ENCODE data around the gene ADAMTSL4. TPM values are rescaled to one million over a fixed set of nuclear protein-coding genes. Genes with fewer than 3 reads are reported as not detected.

Gene ADAMTSL4
- total RNA-seq, 4 donors from 2014 or later = 30.6 to 76.8 (median 43.3) TPM

DNA sequence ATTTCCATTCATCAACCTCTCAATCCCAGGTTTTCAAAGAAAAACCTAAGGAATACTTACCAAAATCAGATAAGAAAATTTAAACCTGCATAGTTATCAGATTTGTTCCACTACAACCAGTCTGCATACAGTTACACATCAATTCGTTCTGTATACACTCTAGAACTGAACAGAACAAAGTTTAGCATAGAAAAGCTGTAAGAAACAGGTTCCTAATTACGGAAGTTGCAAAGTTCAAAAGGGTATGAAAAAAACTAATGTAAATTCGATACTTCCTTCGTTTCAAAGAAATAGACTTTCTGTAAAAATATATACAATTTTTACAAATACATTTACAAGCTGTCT lies 27.1 kb downstream of the ADAMTSL4 start:
- intact Hi-C loops (cut with DNase I) = no loop called here
- Histone ChIP-seq H3K4me1 (peaks cover 32 to 70% (median 45%) of the 10 kb centered on the region in 3 donors), H3K9me3 (no peaks in the 10 kb centered on the region), H3K27ac (peak overlapping the region; percentile 98 to 100 (median 99)), H3K4me3 (peak overlapping the region; percentile 92 to 99 (median 96)), H3K27me3 (no peaks in the 10 kb centered on the region), H3K36me3 (peaks cover 9 to 66% (median 40%) of the 10 kb centered on the region in 3 donors)
- no peak for TF ChIP-seq POLR2A (IDR thresholded peaks at IDR 0.05)
- TF ChIP-seq, protein P1, sequence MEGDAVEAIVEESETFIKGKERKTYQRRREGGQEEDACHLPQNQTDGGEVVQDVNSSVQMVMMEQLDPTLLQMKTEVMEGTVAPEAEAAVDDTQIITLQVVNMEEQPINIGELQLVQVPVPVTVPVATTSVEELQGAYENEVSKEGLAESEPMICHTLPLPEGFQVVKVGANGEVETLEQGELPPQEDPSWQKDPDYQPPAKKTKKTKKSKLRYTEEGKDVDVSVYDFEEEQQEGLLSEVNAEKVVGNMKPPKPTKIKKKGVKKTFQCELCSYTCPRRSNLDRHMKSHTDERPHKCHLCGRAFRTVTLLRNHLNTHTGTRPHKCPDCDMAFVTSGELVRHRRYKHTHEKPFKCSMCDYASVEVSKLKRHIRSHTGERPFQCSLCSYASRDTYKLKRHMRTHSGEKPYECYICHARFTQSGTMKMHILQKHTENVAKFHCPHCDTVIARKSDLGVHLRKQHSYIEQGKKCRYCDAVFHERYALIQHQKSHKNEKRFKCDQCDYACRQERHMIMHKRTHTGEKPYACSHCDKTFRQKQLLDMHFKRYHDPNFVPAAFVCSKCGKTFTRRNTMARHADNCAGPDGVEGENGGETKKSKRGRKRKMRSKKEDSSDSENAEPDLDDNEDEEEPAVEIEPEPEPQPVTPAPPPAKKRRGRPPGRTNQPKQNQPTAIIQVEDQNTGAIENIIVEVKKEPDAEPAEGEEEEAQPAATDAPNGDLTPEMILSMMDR (IDR thresholded peaks at IDR 0.05) = no peak
- 0 to 1% methylated on average over 4 of the region's 4 CpGs for WGBS, 2 donors
- DNase-seq = no peak

DNA sequence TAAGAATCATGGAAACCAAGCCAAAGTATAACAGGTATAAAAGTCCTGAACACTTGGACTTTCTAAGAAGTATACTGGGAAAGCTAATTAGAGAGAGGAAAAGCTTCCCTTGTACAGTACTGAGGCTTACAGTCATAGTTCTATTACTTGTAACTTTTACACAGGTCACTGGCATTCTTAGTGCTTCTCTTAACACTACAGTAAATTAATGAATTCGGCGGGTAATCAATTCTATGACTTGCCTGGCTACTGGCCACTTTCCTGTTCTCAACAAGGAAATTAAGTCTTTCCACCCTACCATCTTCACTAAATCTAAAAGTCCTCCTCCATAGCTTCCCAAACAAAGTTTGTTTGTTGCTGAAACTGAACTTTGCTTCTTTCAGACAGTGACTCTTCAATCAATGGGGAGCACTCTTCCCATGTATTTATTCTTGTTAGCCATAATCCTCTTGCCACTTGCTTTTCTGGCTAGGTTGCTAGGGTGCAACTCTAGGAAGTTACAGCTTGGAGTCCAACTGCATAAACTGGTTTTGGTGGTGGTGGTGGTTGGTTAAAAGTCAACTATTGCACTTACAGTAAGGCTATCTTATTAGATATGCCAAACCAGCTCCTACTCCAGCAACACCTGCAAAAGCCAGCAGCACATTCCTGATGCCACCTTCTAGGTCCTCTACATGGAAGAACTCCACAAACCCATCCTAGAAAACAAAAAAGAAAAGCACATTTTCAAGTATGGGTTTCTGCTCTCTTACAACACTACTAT lies 27.8 kb downstream of the ADAMTSL4 start:
- H3K27me3 ChIP-seq = no peaks in the 10 kb centered on the region
- H3K9me3 ChIP-seq = no peaks in the 10 kb centered on the region
- H3K36me3 ChIP-seq = peaks cover 9 to 60% (median 40%) of the 10 kb centered on the region in 3 donors
- intact Hi-C loops (cut with DNase I) = no loop called here
- WGBS, 2 donors = 2 to 20% methylated on average over 2 of the region's 2 CpGs
- peaks cover 30 to 65% (median 39%) of the 10 kb centered on the region in 3 donors for H3K4me1 ChIP-seq
- H3K27ac ChIP-seq = peak overlapping the region; percentile 98 to 100 (median 99)
- H3K4me3 ChIP-seq = peak overlapping the region; percentile 92 to 99 (median 96)
- DNase-seq = no peak
- TF ChIP-seq POLR2A (IDR thresholded peaks at IDR 0.05) = peak in 1 of 4 donors; percentile 18
- TF ChIP-seq, protein P1 (IDR thresholded peaks at IDR 0.05) = no peak

GRCh38 chr1:150577557-150578271 lies 28.5 kb downstream of the ADAMTSL4 start:
- H3K9me3 ChIP-seq = no peaks in the 10 kb centered on the region
- DNase-seq = no peak
- H3K4me3 ChIP-seq = peak overlapping the region; percentile 92 to 99 (median 96)
- H3K27ac ChIP-seq = peak overlapping the region; percentile 98 to 100 (median 99)
- TF ChIP-seq, protein P1 (IDR thresholded peaks at IDR 0.05) = no peak
- no peak for TF ChIP-seq POLR2A (IDR thresholded peaks at IDR 0.05)
- peaks cover 9 to 52% (median 37%) of the 10 kb centered on the region in 3 donors for H3K36me3 ChIP-seq
- H3K27me3 ChIP-seq = no peaks in the 10 kb centered on the region
- intact Hi-C loops (cut with DNase I) = no loop called here
- 1% methylated on average over 11 of the region's 11 CpGs for WGBS, 2 donors
- peaks cover 30 to 58% (median 34%) of the 10 kb centered on the region in 3 donors for H3K4me1 ChIP-seq

DNA sequence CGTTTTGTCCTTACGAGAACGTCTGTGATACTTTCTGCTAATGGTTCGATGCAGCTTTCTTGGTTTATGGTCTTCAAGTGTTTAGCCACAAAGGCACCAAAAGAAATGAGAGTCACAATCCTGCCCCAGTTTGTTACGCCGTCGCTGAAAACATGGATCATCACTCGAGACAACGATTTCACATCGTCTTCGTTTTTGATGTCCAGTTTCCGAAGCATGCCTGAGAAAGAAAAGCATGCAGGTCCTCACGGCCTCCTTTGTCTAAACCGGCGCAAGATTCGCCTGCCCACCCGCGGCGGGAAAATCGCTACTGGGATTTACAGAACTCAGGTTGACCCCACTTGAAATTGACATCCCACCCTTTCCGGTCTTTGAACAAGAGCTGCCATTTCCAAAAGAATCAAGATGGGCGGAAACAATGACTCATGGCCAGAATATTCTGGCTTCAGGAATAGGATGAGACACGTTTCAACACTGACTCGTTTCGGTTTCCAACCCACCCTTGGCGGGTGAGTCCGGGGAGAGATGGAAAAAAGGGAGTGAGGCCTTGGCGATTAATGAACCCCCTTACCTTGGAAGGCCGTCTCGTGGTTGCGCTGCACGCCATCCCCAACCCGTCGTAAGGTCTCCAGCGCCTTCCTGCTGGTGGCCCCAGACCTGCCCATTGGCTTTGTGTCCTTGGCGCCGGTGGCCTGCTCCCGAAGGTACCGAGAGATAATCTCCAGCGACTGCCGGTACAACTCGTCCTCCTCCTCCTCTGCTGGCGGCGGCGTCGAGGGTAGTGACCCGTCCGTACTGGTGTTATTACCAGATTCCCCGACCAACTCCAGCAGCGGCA lies 29.3 kb downstream of the ADAMTSL4 start:
- Histone ChIP-seq H3K27me3 (no peaks in the 10 kb centered on the region), H3K4me3 (peak overlapping the region; percentile 92 to 99 (median 96)), H3K9me3 (no peaks in the 10 kb centered on the region), H3K36me3 (peaks cover 9 to 45% (median 30%) of the 10 kb centered on the region in 3 donors), H3K4me1 (peaks cover 24 to 50% (median 27%) of the 10 kb centered on the region in 3 donors), H3K27ac (peak overlapping the region; percentile 98 to 100 (median 99))
- no peak for DNase-seq
- 0 to 1% methylated on average over 22 to 35 of the region's 50 CpGs for WGBS, 2 donors
- intact Hi-C loops (cut with DNase I) = no loop called here
- TF ChIP-seq, protein P1 (IDR thresholded peaks at IDR 0.05) = peak in 1 of 6 experiments; percentile 6
- TF ChIP-seq POLR2A (IDR thresholded peaks at IDR 0.05) = peak in 2 of 4 donors; percentile 32 to 54
